Breast epithelium (tissue), 3 donors: ENCODE measurements around the gene WDR36.

Experiments used
- POLR2A ChIP-seq: fragments of 450-650 bp; IDR thresholded peaks from one replicate; pipeline ENCODE4 v1.6.1; 2016; ENCODE audit warnings: antibody characterized with exemption, mild to moderate bottlenecking, moderate library complexity
- POLR2AphosphoS5 ChIP-seq, 3 donors: sonication (generic); formaldehyde crosslinking; IDR thresholded peaks; one replicate each; pipeline ENCODE4 v1.6.1; 2017; ENCODE audit warnings: antibody characterized with exemption in 3 of 3
- TF ChIP-seq, protein P1 (sequence below), 3 donors: fragments of 450-650 bp; IDR thresholded peaks; one replicate each; pipeline ENCODE4 v1.5.1; 2016 to 2017; ENCODE audit warnings: antibody characterized with exemption in 3 of 3, mild to moderate bottlenecking in 3 of 3, moderate library complexity in 3 of 3

GRCh38 chr5:111076091-111076490, 16.1 kb upstream of the WDR36 start:
- TF ChIP-seq, protein P1, sequence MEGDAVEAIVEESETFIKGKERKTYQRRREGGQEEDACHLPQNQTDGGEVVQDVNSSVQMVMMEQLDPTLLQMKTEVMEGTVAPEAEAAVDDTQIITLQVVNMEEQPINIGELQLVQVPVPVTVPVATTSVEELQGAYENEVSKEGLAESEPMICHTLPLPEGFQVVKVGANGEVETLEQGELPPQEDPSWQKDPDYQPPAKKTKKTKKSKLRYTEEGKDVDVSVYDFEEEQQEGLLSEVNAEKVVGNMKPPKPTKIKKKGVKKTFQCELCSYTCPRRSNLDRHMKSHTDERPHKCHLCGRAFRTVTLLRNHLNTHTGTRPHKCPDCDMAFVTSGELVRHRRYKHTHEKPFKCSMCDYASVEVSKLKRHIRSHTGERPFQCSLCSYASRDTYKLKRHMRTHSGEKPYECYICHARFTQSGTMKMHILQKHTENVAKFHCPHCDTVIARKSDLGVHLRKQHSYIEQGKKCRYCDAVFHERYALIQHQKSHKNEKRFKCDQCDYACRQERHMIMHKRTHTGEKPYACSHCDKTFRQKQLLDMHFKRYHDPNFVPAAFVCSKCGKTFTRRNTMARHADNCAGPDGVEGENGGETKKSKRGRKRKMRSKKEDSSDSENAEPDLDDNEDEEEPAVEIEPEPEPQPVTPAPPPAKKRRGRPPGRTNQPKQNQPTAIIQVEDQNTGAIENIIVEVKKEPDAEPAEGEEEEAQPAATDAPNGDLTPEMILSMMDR (IDR thresholded peaks at IDR 0.05), result no peak
- TF ChIP-seq POLR2AphosphoS5 (IDR thresholded peaks at IDR 0.05), result no peak
- TF ChIP-seq POLR2A, result no peak
